GM12874 (cell line): ENCODE data around the gene ASAP3.

ENCODE experiments used
- TF ChIP-seq, protein P1 (sequence below): IDR thresholded peaks from 2 replicates; pipeline ENCODE4 v1.5.1; 2011; ENCODE audit warnings: low read depth, mild to moderate bottlenecking, control low read depth, low read length, moderate library complexity; ENCODE audit not compliant: insufficient read depth

ASAP3 gene

DNA sequence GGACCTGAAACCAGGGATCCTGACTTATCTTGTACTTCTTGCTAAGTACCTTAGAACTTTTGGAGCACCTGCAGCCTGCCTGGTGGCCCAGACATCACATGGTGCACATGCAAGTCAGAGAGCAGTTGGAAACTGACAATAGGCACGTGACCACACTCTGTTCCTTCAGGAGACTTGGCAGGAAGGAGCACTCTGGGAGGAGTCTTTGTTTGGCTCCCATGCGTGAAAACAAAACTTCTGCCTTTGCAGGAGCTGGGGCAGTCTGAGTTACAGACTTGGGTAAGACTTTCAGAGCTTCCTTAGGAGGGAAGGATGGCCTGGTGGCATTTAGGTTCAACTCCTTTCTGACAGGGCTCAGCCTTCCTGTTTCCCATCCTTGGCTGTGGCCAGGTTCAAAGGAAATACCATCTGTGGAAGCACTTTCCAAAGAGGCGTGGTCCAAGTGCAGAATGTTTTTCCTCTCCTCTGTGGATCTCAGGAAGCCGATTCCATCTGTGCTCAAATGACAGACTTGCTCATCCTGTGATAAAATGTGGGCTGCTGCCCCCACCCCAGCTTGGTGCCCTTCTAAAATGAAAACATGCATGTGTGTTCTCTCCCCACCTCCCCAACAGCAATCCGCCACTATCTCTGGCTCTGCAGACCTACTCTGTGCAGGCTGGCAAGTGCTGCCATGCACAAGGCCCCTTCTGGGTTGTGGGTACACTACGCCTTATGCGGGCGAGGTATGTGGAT is 100.2 kb downstream of the ASAP3 start:
- TF ChIP-seq, protein P1, sequence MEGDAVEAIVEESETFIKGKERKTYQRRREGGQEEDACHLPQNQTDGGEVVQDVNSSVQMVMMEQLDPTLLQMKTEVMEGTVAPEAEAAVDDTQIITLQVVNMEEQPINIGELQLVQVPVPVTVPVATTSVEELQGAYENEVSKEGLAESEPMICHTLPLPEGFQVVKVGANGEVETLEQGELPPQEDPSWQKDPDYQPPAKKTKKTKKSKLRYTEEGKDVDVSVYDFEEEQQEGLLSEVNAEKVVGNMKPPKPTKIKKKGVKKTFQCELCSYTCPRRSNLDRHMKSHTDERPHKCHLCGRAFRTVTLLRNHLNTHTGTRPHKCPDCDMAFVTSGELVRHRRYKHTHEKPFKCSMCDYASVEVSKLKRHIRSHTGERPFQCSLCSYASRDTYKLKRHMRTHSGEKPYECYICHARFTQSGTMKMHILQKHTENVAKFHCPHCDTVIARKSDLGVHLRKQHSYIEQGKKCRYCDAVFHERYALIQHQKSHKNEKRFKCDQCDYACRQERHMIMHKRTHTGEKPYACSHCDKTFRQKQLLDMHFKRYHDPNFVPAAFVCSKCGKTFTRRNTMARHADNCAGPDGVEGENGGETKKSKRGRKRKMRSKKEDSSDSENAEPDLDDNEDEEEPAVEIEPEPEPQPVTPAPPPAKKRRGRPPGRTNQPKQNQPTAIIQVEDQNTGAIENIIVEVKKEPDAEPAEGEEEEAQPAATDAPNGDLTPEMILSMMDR, result no peak

DNA sequence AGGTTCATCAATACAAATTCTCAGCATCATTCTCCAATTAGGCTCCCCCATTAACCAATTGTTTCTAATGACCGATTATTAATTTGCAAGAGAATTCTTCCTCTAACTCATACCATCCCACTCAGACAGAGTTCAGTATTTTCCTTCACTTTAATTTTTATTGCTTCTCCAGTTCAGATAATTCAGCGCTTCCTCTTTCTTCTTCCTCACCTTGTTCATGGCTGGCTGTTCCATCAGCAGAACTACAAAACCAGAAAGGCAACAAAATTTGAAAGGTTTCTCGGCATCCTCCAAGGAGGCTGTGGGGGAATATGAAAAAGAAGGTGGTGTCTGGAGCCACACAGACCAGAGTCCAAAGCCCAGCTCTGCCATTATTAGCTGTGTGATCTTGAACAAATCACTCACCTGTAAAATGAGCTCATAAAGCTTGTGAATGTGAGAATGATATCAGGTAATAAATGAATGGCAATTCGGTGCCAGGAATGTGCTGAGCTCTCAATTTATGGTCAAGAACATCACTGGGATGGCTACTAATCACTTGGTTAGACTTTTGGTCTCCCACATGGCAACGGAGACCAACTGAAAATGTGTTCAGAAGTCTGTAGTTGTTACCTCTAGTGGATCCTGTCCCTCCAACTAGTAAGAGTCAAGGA is 102.6 kb downstream of the ASAP3 start:
- TF ChIP-seq, protein P1, result no peak

DNA sequence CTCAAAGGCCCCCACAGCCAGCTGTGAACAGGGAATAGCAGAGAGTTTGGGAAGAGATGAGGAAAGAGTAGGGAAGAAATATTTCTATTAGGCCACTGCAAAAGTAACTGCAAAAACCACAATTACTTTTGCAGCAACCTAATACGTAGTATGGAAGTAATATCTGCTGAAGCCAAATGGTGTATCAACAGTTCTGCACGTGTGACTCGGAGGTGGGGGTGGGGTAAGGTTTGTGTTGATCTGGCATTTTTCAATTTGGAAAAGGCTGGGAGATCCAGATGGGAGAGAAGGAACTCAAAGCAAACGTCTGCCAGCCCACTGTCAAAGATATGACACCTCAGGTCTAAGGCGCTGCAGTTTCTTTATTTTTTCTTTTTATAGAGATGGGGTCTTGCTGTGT is 103.3 kb downstream of the ASAP3 start:
- TF ChIP-seq, protein P1, result no peak
